ENCODE data around the gene BRD1. TPM values are rescaled to one million over a fixed set of nuclear protein-coding genes. Genes with fewer than 3 reads are reported as not detected.

Gene BRD1
- total RNA-seq, 3 donors from 2014 or later (not counting 1 experiment from before 2014, with no cell fraction given) = 126 to 154 (median 132) TPM

DNA sequence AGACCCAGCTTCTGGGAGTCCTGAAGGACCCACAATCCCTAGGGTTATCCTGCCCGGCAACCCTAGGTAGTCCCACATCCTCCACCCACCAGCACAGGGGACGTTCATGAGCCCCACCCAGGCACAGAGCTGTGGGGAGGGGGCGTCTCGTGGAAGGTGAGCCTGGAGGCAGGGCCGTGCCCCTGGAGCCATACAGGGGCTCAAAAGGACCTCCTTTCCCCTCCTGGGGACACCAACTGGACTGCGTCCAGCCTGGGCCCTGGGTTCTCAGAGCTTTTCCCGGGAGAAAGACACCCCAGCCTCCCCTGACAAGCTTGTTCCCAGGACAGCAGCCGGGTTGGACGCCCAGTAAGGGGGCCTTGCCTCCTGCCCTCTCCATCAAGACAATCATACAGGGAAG, 78.4 kb downstream of the BRD1 start:
- Histone ChIP-seq H3K9me3 (ENCODE audit: control insufficient read depth, insufficient read depth, low read length) (peaks cover 5% of the 10 kb centered on the region), H3K27ac (ENCODE audit: low read length) (no peak overlapping the region), H3K27me3 (ENCODE audit: control insufficient read depth, insufficient read depth, low read length) (no peaks in the 10 kb centered on the region), H3K36me3 (ENCODE audit: control insufficient read depth, insufficient read depth, low read length) (no peaks in the 10 kb centered on the region), H3K4me1 (ENCODE audit: control insufficient read depth, insufficient read depth, low read length) (no peaks in the 10 kb centered on the region), H3K4me3 (ENCODE audit: low read length) (no peak overlapping the region)
- no peaks in the 10 kb centered on the region for H3K4me1 Mint-ChIP-seq
- TF ChIP-seq, protein P1, sequence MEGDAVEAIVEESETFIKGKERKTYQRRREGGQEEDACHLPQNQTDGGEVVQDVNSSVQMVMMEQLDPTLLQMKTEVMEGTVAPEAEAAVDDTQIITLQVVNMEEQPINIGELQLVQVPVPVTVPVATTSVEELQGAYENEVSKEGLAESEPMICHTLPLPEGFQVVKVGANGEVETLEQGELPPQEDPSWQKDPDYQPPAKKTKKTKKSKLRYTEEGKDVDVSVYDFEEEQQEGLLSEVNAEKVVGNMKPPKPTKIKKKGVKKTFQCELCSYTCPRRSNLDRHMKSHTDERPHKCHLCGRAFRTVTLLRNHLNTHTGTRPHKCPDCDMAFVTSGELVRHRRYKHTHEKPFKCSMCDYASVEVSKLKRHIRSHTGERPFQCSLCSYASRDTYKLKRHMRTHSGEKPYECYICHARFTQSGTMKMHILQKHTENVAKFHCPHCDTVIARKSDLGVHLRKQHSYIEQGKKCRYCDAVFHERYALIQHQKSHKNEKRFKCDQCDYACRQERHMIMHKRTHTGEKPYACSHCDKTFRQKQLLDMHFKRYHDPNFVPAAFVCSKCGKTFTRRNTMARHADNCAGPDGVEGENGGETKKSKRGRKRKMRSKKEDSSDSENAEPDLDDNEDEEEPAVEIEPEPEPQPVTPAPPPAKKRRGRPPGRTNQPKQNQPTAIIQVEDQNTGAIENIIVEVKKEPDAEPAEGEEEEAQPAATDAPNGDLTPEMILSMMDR (IDR thresholded peaks at IDR 0.05) = no peak
- ATAC-seq (no peak), DNase-seq (no peak)
- WGBS (ENCODE audit: insufficient coverage) = 88% methylated on average over 8 of the region's 9 CpGs
- H3K4me3 Mint-ChIP-seq = no peak overlapping the region
- H3K27ac Mint-ChIP-seq = no peak overlapping the region
- H3K27me3 Mint-ChIP-seq (ENCODE audit: low read depth in 2 of 2) = peaks cover 10 to 19% of the 10 kb centered on the region in 2 donors
- H3K9me3 Mint-ChIP-seq = peaks cover 14 to 18% of the 10 kb centered on the region in 2 donors
- intact Hi-C loops (cut with micrococcal nuclease) = no loop called here
- peaks cover 31% of the 10 kb centered on the region for H3K36me3 Mint-ChIP-seq

DNA sequence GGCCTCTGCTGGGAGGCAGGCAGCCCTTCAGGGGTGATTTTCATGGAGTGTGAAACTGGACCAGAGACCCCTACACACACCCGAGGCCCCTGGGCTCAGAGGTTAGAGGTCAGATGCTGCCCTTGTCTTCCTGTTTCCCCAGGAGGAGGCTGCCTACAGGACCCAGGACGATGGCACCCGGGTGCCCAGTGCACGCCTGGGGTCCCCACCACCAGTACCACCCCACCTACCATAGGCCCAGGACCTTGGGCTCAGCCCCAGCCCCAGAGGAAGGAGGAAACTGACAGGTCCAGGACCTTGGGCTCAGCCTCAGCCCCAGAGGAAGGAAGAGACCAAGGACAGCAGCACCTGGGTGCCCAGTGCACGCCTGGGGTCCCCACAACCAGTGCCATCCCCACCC, 79.2 kb downstream of the BRD1 start:
- ATAC-seq = no peak
- peaks cover 14 to 18% of the 10 kb centered on the region in 2 donors for H3K9me3 Mint-ChIP-seq
- no peaks in the 10 kb centered on the region for H3K4me1 Mint-ChIP-seq
- 76% methylated on average over 5 of the region's 5 CpGs for WGBS (ENCODE audit: insufficient coverage)
- peaks cover 31% of the 10 kb centered on the region for H3K36me3 Mint-ChIP-seq
- no peak overlapping the region for H3K4me3 Mint-ChIP-seq
- Histone ChIP-seq H3K36me3 (ENCODE audit: control insufficient read depth, insufficient read depth, low read length) (no peaks in the 10 kb centered on the region), H3K4me3 (ENCODE audit: low read length) (no peak overlapping the region), H3K27ac (ENCODE audit: low read length) (no peak overlapping the region), H3K27me3 (ENCODE audit: control insufficient read depth, insufficient read depth, low read length) (no peaks in the 10 kb centered on the region), H3K4me1 (ENCODE audit: control insufficient read depth, insufficient read depth, low read length) (no peaks in the 10 kb centered on the region), H3K9me3 (ENCODE audit: control insufficient read depth, insufficient read depth, low read length) (peaks cover 5% of the 10 kb centered on the region)
- H3K27me3 Mint-ChIP-seq (ENCODE audit: low read depth in 2 of 2) = peaks cover 12 to 23% of the 10 kb centered on the region in 2 donors
- H3K27ac Mint-ChIP-seq = no peak overlapping the region
- intact Hi-C loops (cut with micrococcal nuclease) = no loop called here
- DNase-seq = no peak
- TF ChIP-seq, protein P1 (IDR thresholded peaks at IDR 0.05) = no peak

DNA sequence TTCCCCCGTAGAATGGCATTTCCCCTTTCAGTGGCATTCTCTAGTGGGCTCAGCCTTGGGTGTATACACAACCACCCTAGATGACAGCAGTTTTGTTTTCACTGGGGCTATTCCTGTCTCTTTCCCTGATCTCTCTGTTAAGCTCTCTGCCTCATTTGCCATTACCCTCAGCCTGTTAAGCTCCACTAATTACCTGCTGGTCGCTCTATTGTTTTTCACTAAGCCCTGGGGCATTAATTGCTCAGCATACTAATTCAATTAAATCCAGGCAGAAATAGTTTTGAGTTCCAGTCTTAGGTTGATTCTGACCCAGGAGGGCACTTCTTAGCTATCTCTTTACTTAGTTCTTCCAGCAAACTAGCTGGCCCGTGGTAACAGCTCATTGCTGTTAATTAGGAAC, 80.0 kb downstream of the BRD1 start:
- H3K4me3 Mint-ChIP-seq = no peak overlapping the region
- TF ChIP-seq, protein P1 (IDR thresholded peaks at IDR 0.05) = no peak
- ATAC-seq = no peak

GRCh38 chr22:49747130-49747529, 80.5 kb downstream of the BRD1 start:
- TF ChIP-seq, protein P1 (IDR thresholded peaks at IDR 0.05) = no peak
- H3K27ac Mint-ChIP-seq = no peak overlapping the region
- Histone ChIP-seq H3K36me3 (ENCODE audit: control insufficient read depth, insufficient read depth, low read length) (no peaks in the 10 kb centered on the region), H3K4me1 (ENCODE audit: control insufficient read depth, insufficient read depth, low read length) (no peaks in the 10 kb centered on the region), H3K27me3 (ENCODE audit: control insufficient read depth, insufficient read depth, low read length) (no peaks in the 10 kb centered on the region), H3K9me3 (ENCODE audit: control insufficient read depth, insufficient read depth, low read length) (peaks cover 5% of the 10 kb centered on the region), H3K4me3 (ENCODE audit: low read length) (no peak overlapping the region), H3K27ac (ENCODE audit: low read length) (no peak overlapping the region)
- no peaks in the 10 kb centered on the region for H3K4me1 Mint-ChIP-seq
- intact Hi-C loops (cut with micrococcal nuclease) = no loop called here
- H3K36me3 Mint-ChIP-seq = peaks cover 31% of the 10 kb centered on the region
- H3K27me3 Mint-ChIP-seq (ENCODE audit: low read depth in 2 of 2) = peaks cover 12 to 34% of the 10 kb centered on the region in 2 donors
- ATAC-seq (no peak), DNase-seq (no peak)
- peaks cover 14 to 18% of the 10 kb centered on the region in 2 donors for H3K9me3 Mint-ChIP-seq
- 100% methylated on average over 2 of the region's 3 CpGs for WGBS (ENCODE audit: insufficient coverage)
- no peak overlapping the region for H3K4me3 Mint-ChIP-seq

More for the DNA sequence above, 80.0 kb downstream of the BRD1 start:
- peaks cover 12 to 31% of the 10 kb centered on the region in 2 donors for H3K27me3 Mint-ChIP-seq (ENCODE audit: low read depth in 2 of 2)
- DNase-seq = no peak
- H3K9me3 ChIP-seq (ENCODE audit: control insufficient read depth, insufficient read depth, low read length) = peaks cover 5% of the 10 kb centered on the region
- H3K36me3 Mint-ChIP-seq = peaks cover 31% of the 10 kb centered on the region
- no peak overlapping the region for H3K27ac Mint-ChIP-seq
- no peak overlapping the region for H3K27ac ChIP-seq (ENCODE audit: low read length)
- 54% methylated on average over 2 of the region's 3 CpGs for WGBS (ENCODE audit: insufficient coverage)
- no peaks in the 10 kb centered on the region for H3K4me1 ChIP-seq (ENCODE audit: control insufficient read depth, insufficient read depth, low read length)
- intact Hi-C loops (cut with micrococcal nuclease) = no loop called here
- no peaks in the 10 kb centered on the region for H3K27me3 ChIP-seq (ENCODE audit: control insufficient read depth, insufficient read depth, low read length)
- H3K4me3 ChIP-seq (ENCODE audit: low read length) = no peak overlapping the region
- no peaks in the 10 kb centered on the region for H3K36me3 ChIP-seq (ENCODE audit: control insufficient read depth, insufficient read depth, low read length)
- no peaks in the 10 kb centered on the region for H3K4me1 Mint-ChIP-seq
- peaks cover 14 to 18% of the 10 kb centered on the region in 2 donors for H3K9me3 Mint-ChIP-seq

Measured in natural killer cell (primary cell).